ENCODE data around the gene LRRN3. TPM values are rescaled to one million over a fixed set of nuclear protein-coding genes. Genes with fewer than 3 reads are reported as not detected.

The LRRN3 gene
- 53.4 and 56.5 TPM in 2 replicates for total RNA-seq

- peak within 1 kb of the TSS; percentile 93 for H3K27ac Mint-ChIP-seq
- intact Hi-C loops (cut with micrococcal nuclease), result loop anchor here (1.0 to 5.0 kb wide), 10 partner anchors 8 to 646 kb away; partner anchors contain the start of gene IMMP2L
- H3K4me1 Mint-ChIP-seq, result peaks cover 49% of the 10 kb centered on the region
- peak within 1 kb of the TSS; percentile 93 for H3K4me3 Mint-ChIP-seq
- peak; percentile 89 for DNase-seq
- peaks cover 40% of the 10 kb centered on the region for H3K36me3 Mint-ChIP-seq (ENCODE audit: low read depth)
- H3K9me3 Mint-ChIP-seq, result no peaks in the 10 kb centered on the region
- peaks cover 2% of the 10 kb centered on the region for H3K27me3 Mint-ChIP-seq
Observed at GRCh38 chr7:111090846-111091245, at the start of gene LRRN3. Gene LRRN3 (plus strand): TSS chr7:111091127. CDS start chr7:111122773, 31,646 bp downstream.

- H3K36me3 Mint-ChIP-seq (ENCODE audit: low read depth), result peaks cover 2% of the 10 kb centered on the region
- H3K9me3 Mint-ChIP-seq, result peaks cover 3% of the 10 kb centered on the region
- DNase-seq, result no peak
- peak overlapping the region; percentile 35 for H3K27ac Mint-ChIP-seq
- intact Hi-C loops (cut with micrococcal nuclease), result no loop called here
- no peaks in the 10 kb centered on the region for H3K27me3 Mint-ChIP-seq
- H3K4me3 Mint-ChIP-seq, result peak overlapping the region; percentile 24
- peaks cover 17% of the 10 kb centered on the region for H3K4me1 Mint-ChIP-seq
Observed at GRCh38 chr7:111041577-111041976, 49.4 kb upstream of the LRRN3 start.

- Mint-ChIP-seq H3K27me3 (no peaks in the 10 kb centered on the region), H3K36me3 (ENCODE audit: low read depth) (peaks cover 4% of the 10 kb centered on the region), H3K27ac (no peak overlapping the region), H3K9me3 (peaks cover 7% of the 10 kb centered on the region), H3K4me1 (peaks cover 17% of the 10 kb centered on the region), H3K4me3 (no peak overlapping the region)
- no peak for DNase-seq
- intact Hi-C loops (cut with micrococcal nuclease), result no loop called here
Observed at GRCh38 chr7:111042842-111043241, 48.1 kb upstream of the LRRN3 start.

GRCh38 chr7:111043561-111043960 is 47.4 kb upstream of the LRRN3 start:
- H3K36me3 Mint-ChIP-seq (ENCODE audit: low read depth), result peaks cover 4% of the 10 kb centered on the region
- DNase-seq, result no peak
- no peak overlapping the region for H3K27ac Mint-ChIP-seq
- H3K4me3 Mint-ChIP-seq, result no peak overlapping the region
- no peaks in the 10 kb centered on the region for H3K27me3 Mint-ChIP-seq
- H3K4me1 Mint-ChIP-seq, result peaks cover 11% of the 10 kb centered on the region
- intact Hi-C loops (cut with micrococcal nuclease), result no loop called here
- peaks cover 10% of the 10 kb centered on the region for H3K9me3 Mint-ChIP-seq

GRCh38 chr7:111045449-111045848 is 45.5 kb upstream of the LRRN3 start:
- no peak overlapping the region for H3K27ac Mint-ChIP-seq
- H3K27me3 Mint-ChIP-seq, result no peaks in the 10 kb centered on the region
- no peak for DNase-seq
- peaks cover 6% of the 10 kb centered on the region for H3K36me3 Mint-ChIP-seq (ENCODE audit: low read depth)
- H3K4me3 Mint-ChIP-seq, result no peak overlapping the region
- peaks cover 10% of the 10 kb centered on the region for H3K9me3 Mint-ChIP-seq
- intact Hi-C loops (cut with micrococcal nuclease), result no loop called here
- peaks cover 13% of the 10 kb centered on the region for H3K4me1 Mint-ChIP-seq

- Mint-ChIP-seq H3K9me3 (peaks cover 14% of the 10 kb centered on the region), H3K4me3 (no peak overlapping the region), H3K27ac (no peak overlapping the region), H3K4me1 (peaks cover 13% of the 10 kb centered on the region), H3K27me3 (no peaks in the 10 kb centered on the region), H3K36me3 (ENCODE audit: low read depth) (peaks cover 9% of the 10 kb centered on the region)
- no peak for DNase-seq
- intact Hi-C loops (cut with micrococcal nuclease), result no loop called here
Observed at GRCh38 chr7:111047595-111047994, 43.3 kb upstream of the LRRN3 start.

GRCh38 chr7:111049971-111050680 is 40.8 kb upstream of the LRRN3 start:
- Mint-ChIP-seq H3K27ac (no peak overlapping the region), H3K27me3 (no peaks in the 10 kb centered on the region), H3K36me3 (ENCODE audit: low read depth) (peaks cover 9% of the 10 kb centered on the region), H3K4me3 (no peak overlapping the region), H3K9me3 (peaks cover 15% of the 10 kb centered on the region), H3K4me1 (peaks cover 13% of the 10 kb centered on the region)
- no peak for DNase-seq
- intact Hi-C loops (cut with micrococcal nuclease), result no loop called here

GRCh38 chr7:111050875-111051416 is 40.0 kb upstream of the LRRN3 start:
- no peak overlapping the region for H3K4me3 Mint-ChIP-seq
- peaks cover 19% of the 10 kb centered on the region for H3K9me3 Mint-ChIP-seq
- peaks cover 9% of the 10 kb centered on the region for H3K36me3 Mint-ChIP-seq (ENCODE audit: low read depth)
- no peak for DNase-seq
- H3K27me3 Mint-ChIP-seq, result no peaks in the 10 kb centered on the region
- peaks cover 15% of the 10 kb centered on the region for H3K4me1 Mint-ChIP-seq
- no peak overlapping the region for H3K27ac Mint-ChIP-seq
- intact Hi-C loops (cut with micrococcal nuclease), result no loop called here

- H3K36me3 Mint-ChIP-seq (ENCODE audit: low read depth), result peaks cover 7% of the 10 kb centered on the region
- peaks cover 15% of the 10 kb centered on the region for H3K4me1 Mint-ChIP-seq
- DNase-seq, result no peak
- intact Hi-C loops (cut with micrococcal nuclease), result no loop called here
- no peak overlapping the region for H3K4me3 Mint-ChIP-seq
- H3K27ac Mint-ChIP-seq, result no peak overlapping the region
- H3K27me3 Mint-ChIP-seq, result no peaks in the 10 kb centered on the region
- peaks cover 16% of the 10 kb centered on the region for H3K9me3 Mint-ChIP-seq
Observed at GRCh38 chr7:111051832-111052231, 39.1 kb upstream of the LRRN3 start.

GRCh38 chr7:111053035-111053434 is 37.9 kb upstream of the LRRN3 start:
- Mint-ChIP-seq H3K27ac (no peak overlapping the region), H3K27me3 (no peaks in the 10 kb centered on the region), H3K9me3 (peaks cover 12% of the 10 kb centered on the region), H3K4me3 (no peak overlapping the region), H3K36me3 (ENCODE audit: low read depth) (peaks cover 5% of the 10 kb centered on the region), H3K4me1 (peaks cover 19% of the 10 kb centered on the region)
- DNase-seq, result no peak
- intact Hi-C loops (cut with micrococcal nuclease), result no loop called here

- Mint-ChIP-seq H3K36me3 (ENCODE audit: low read depth) (peaks cover 2% of the 10 kb centered on the region), H3K27me3 (no peaks in the 10 kb centered on the region), H3K4me3 (no peak overlapping the region), H3K9me3 (peaks cover 11% of the 10 kb centered on the region), H3K27ac (no peak overlapping the region), H3K4me1 (peaks cover 14% of the 10 kb centered on the region)
- intact Hi-C loops (cut with micrococcal nuclease), result no loop called here
- no peak for DNase-seq
Observed at GRCh38 chr7:111056371-111056770, 34.6 kb upstream of the LRRN3 start.

- peaks cover 18% of the 10 kb centered on the region for H3K9me3 Mint-ChIP-seq
- peaks cover 14% of the 10 kb centered on the region for H3K4me1 Mint-ChIP-seq
- H3K27ac Mint-ChIP-seq, result no peak overlapping the region
- H3K27me3 Mint-ChIP-seq, result no peaks in the 10 kb centered on the region
- H3K4me3 Mint-ChIP-seq, result no peak overlapping the region
- peaks cover 7% of the 10 kb centered on the region for H3K36me3 Mint-ChIP-seq (ENCODE audit: low read depth)
- no peak for DNase-seq
- intact Hi-C loops (cut with micrococcal nuclease), result no loop called here
Observed at GRCh38 chr7:111057066-111057465, 33.9 kb upstream of the LRRN3 start.

GRCh38 chr7:111059833-111060232 is 31.1 kb upstream of the LRRN3 start:
- Mint-ChIP-seq H3K27ac (no peak overlapping the region), H3K9me3 (peaks cover 33% of the 10 kb centered on the region), H3K36me3 (ENCODE audit: low read depth) (peaks cover 26% of the 10 kb centered on the region), H3K4me3 (no peak overlapping the region), H3K27me3 (no peaks in the 10 kb centered on the region), H3K4me1 (peaks cover 11% of the 10 kb centered on the region)
- DNase-seq, result no peak
- intact Hi-C loops (cut with micrococcal nuclease), result no loop called here

- Mint-ChIP-seq H3K27me3 (no peaks in the 10 kb centered on the region), H3K4me3 (no peak overlapping the region), H3K9me3 (peaks cover 34% of the 10 kb centered on the region), H3K4me1 (peaks cover 11% of the 10 kb centered on the region), H3K36me3 (ENCODE audit: low read depth) (peaks cover 38% of the 10 kb centered on the region), H3K27ac (no peak overlapping the region)
- no peak for DNase-seq
- intact Hi-C loops (cut with micrococcal nuclease), result no loop called here
Observed at GRCh38 chr7:111063166-111063565, 27.8 kb upstream of the LRRN3 start.

All from activated CD4-positive, alpha-beta T cell treated with anti-CD3 and anti-CD28 coated beads, Interleukin-2, amount 10 ng/mL, durations not matched to agents 24 days and 14 days (primary cell).